ENCODE measurements around the gene RAPH1.

RAPH1 gene

DNA sequence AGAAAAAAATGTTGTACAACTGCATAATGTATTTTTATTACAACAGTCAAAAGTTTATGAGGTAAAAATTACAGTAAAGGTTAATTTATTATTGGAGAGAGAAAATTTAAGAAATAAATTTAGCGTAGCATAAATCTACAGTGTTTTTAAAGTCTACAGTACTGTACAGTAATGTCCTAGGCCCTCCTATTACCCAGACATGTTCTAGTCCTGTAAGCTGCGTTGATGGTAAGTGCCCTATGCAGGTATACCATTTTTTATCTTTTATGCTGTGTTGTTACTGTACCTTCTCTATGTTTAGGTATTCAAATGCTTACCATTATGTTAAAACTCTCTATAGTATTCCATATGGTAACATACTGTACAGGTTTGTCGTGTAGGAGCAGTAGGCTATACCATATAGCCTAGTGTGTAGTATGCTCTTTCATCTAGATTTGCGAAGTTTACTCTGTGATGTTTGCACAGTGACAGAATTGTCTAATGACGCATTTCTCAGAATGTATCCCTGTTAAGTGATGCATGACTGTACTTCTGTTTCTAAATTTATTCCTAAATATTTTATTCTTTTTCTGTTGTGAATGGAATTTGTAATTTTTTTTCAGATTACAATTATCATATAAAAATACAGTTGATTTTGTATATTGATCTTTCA is 182.4 kb downstream of the RAPH1 start:
- DNase-seq: no peak

DNA sequence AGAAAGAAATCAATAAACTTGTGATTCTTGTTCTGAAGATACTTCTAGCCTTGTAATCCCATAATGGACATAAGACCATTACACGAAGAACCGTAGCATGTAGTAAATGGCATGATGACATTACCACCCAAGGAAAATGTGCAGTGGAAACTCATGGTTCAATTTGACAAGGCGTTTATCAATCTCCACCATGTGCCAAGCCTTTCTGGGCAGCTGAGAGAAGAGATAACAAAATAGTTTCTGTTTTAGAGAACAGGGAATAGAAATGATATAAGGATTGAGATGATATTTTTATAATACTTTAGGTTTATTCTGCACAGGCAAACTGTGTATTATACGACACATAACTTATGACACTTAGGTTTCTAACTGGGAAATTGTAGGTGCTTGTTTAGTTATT is 187.7 kb downstream of the RAPH1 start:
- no peak for DNase-seq

GRCh38 chr2:203346612-203347011 is 188.5 kb downstream of the RAPH1 start:
- DNase-seq: no peak

DNA sequence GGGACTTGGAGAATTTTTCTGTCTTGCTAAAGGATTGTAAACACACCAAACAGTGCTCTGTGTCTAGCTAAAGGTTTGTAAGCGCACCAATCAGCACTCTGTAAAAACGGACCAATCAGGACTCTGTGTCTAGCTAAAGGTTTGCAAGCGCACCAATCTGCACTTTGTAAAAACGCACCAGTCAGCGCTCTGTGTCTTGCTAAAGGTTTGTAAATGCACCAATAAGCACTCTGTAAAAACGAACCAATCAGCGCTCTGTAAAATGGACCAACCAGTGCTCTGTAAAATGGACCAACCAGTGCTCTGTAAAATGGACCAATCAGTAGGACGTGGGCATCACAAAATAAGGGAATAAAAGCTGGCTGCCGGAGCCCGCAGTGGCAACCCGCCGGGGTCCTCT is 190.4 kb downstream of the RAPH1 start:
- no peak for DNase-seq

Measured in NCI-H187 (cell line).